Activated T-helper 1 cell treated with Interleukin-2 at 50 U/mL for 16 hours (primary cell): ENCODE data around the gene DMD.
"Not testable (repeated sequence)": the region's sequence is repeated elsewhere in the genome, so short reads cannot be mapped to it uniquely, and the experiment has no call there.

Experiments used
- DNase-seq: peaks from one replicate; pipeline ENCODE4 v3.0.0-alpha.2; 2020; ENCODE audit warnings: low read depth

Gene DMD

DNA sequence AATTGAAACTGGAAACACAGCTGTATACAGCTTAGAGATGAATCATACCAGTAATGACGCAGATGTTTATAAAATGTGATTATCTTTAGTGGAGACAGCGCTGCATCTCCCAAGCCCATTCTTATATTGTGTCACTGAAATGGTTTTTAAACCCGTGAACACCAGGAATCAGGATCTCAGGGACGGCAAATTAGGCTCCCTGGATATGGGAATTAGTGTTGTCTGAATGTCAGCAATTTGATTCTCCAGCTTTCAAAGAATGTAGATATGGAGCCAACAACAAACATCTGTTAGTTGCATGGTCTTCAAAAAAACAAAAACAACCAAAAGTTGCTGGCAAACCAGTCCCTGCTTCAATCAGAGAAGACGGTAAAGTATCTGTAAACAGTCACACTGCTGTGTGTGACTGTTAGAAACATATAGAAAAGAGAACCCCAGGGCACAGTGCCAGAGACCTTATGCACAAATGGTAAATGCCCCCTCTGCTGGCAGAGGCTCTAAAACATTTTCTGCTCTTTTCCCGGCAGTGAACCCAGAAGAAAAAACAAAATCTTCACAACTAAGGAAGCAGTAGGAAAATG lies 1787.7 kb downstream of the DMD start:
- no peak for DNase-seq

DNA sequence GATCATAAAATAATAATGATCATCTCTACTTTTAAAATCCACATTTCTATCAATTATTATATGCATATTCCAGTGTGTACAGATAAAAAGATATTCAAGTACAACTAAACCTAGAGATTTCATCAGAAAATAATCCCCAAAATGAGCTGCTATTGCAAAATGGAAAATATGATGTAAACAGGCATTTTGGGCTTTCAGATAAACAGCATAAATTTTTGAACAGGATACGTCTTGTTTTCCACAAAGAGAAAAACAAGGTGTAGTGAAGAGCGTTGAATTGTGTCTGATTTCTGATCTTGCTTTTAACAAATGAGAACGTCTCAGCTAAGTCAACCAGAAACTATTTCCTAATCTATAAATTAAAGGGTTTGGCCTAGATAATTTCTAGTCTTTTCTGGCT lies 1789.9 kb downstream of the DMD start:
- no peak for DNase-seq

DNA sequence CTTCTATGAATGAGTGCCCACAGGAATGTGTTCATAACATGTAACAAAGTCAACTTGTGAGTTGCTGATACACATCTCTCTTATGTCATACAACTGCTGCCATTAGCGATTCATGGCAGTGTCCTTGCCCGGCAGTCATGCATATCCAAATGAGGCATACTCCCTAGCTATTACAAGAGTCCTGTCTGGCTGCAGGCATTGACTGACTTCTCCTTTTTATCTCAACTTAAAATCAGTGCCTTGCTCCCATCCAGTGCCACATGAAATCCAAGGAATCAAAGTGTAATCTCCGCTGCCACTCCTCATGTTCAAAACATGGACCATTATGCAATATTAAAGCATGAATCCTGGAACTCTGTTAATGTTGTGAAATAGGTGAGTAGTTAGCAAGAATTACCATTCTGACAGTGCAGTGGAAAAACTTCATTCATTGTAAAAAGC lies 1790.6 kb downstream of the DMD start:
- DNase-seq: no peak

DNA sequence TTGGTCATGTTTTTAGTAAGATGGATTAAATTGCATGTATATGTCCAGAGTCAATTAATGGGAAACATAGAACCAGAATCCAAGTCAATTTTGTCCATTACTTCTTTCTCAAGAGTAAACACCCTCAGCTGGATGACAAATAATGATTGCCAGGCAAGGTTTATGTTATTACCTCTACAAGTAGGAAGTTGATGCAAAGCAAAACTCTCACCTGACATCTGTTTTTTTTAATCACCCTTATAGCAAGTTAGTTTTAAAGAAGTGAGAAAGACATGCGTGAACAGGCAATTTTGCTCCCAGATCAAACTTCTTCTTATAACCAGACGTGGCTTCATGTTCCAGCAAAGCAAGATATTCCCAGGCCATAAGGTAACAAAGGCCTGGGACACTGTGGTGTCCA lies 1791.0 kb downstream of the DMD start:
- DNase-seq: no peak

DNA sequence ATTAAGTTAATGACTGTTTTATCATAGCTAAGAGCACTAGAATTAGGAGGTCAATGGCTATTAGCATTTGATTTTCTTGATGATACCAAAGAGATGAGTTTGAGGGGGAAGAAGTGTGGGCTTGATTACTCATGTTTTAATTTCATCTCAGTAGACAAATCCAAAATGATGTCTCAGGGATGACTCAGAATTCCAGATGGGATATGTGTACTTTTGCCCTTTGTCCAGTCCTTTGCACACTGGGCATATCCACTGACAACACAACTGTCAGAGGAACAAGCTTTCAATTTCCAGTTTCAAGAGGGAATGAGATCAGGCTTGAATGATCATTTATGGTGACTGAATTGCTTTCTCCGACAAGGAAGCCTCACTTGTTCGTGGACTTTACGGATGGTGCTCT lies 1814.2 kb downstream of the DMD start:
- no peak for DNase-seq

DNA sequence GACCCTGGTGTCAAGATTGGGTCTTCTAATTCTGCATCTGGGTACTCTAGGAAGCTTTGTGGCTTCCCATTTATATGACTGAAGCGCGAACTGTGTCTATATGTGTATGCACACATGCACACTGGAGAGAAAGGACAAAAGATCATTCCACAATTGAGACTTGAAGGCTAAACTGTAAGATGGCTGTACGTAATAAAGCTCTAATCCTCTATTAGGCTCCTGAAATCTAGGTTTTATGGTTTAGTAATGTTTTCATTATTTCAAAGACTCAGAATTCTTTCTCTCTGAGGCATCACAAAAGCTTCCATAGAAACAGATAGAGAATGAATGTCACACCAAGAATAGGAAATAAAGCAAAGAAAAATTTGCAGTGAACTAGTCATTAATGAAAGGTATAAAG lies 1818.8 kb downstream of the DMD start:
- DNase-seq: no peak

DNA sequence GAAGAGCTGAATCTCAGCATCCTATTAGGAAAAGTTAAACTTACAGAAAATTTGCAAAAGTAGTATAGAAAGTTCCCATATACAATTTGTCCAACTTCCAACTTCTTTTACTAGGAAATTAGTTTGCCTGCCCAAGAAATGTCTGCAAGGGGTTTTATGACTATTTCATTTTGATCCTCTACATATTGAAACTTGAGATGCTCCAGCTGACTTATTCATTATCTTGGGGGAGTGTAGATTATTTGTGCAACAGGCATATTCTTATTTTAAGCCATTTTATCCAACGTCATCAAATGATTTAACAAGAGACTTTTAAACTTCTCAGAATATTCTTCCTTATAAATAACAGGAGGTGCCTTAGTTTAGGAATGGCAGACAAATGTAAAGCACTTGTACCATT lies 1822.4 kb downstream of the DMD start:
- no peak for DNase-seq

DNA sequence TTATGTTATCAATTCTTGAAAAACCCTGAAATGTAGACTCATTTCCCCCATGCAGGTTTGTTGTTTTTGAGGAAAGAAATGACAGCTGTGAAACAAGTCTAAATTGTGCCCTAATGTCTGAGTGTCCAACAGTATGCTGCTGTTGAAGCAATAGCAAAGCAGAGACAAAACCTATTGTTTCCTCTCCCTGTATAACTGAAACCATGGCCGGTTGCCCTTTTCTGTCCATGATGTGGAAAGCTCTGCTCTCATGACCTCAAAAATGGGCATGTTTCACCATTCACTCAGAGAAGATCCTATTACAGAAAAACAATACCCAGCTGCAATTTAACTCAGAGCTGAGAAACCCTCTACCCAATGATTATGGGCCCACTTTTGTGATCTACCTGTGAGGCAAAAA lies 1826.9 kb downstream of the DMD start:
- no peak for DNase-seq

DNA sequence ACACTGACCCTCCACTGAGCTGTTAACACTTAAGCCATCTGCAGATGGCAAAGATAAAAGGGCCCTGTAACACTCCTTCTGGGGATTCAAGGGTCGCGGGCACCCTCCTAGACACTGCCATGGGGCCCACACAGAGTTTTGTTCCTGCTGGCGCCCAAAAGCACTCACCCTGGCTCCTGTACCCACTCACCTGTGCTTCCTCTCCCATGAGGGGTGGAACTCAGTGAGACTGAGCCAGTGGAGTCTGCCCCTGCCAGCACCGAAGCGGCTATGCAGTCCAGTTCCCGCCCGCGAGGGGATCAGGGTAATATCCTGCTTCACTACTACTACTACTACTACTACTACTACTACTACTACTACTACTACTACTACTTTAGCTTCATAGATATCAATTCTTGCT lies 1827.4 kb downstream of the DMD start:
- DNase-seq: no peak

DNA sequence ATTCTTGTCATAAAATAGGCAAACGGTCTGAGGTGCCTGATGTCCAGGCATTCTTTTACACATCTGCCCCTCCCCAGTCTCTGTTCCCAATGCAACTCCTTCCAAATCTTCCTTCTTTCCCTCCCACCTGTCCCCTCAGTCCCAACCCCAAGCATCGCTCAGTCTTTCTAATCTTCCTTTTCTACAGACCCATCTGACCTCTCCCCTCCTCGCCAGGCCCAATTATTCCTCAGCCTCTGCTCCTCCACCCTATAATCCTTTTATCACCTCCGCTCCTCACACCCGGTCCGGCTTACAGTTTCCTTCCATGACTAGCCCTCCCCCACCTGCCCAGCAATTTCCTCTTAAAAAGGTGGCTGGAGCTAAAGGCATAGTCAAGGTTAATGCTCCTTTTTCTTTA lies 1832.4 kb downstream of the DMD start:
- not testable (repeated sequence) for DNase-seq

DNA sequence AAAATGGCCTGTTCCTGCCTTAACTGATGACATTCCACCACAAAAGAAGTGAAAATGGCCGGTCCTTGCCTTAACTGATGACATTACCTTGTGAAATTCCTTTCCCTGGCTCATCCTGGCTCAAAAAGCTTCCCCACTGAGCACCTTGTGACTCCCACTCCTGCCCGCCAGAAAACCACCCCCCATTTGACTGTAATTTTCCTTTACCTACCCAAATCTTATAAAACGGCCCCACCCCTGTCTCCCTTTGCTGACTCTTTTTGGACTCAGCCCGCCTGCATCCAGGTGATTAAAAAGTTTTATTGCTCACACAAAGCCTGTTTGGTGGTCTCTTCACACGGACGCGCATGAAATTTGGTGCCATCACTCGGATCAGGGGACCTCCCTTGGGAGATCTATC lies 1833.5 kb downstream of the DMD start:
- not testable (repeated sequence) for DNase-seq

DNA sequence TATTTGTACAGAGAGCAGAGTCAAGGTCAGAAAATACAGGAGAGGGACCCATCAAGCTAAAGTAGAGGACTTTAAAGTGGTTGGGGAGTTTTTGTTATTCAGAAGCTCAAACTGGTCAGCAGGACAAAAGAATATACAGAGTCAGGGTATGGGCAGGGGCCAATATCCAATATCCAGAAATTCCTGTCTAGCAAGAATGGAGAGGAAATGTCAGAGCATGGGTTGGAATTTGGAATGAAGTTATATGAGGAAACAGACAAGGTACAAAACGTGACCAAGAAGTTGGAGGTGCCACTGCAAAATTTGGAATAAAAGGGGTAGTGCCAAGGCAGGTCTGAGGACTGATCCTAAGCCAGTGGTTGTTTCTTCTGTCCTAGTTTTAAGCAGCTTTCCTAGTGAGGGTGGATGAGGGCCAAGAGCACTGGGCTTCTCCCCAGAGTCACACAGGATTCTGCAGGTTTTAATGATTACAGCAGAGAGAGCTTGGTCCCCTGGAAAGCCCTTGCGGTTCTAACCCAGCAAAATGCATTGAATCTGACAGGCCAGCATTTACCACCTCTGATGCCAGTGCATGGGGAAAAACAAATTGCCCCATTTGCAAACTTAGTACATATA lies 1834.8 kb downstream of the DMD start:
- DNase-seq: no peak

DNA sequence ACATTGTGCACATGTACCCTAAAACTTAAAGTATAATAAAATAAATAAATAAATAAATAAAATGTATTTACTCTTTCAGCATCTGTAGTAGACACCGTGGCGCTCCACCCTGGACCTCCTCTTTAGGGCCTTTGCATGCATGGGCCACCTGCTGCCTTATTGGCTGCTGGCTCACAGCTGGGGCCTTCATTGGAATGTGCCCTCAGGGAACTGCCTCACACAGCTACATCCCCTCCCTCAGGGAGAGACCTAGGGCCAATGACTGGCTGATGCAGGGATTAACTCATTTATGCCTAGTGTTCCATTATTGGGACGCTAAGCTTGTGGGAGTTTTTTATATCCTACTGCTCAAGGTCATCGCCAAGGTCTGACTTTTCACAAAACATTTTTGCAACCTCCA lies 1836.6 kb downstream of the DMD start:
- no peak for DNase-seq

DNA sequence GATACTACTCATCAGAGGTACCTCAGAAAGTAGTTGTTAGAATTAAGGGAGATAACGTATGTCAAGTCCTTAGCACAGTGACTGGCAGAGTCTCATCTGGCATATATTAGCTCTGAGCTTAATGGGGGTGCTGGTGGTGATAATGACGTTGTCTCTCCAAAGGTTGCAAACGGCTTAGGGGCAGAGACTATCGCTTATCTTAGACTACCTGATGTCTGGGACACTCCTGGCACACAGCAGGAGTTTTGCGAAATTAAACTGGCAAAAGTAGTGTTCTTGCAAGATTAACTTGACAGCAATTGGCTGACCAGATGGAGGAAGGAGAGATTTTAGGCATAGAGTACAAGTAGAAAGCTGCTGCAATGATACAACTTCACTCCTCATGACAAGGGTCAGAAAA lies 1839.4 kb downstream of the DMD start:
- no peak for DNase-seq

DNA sequence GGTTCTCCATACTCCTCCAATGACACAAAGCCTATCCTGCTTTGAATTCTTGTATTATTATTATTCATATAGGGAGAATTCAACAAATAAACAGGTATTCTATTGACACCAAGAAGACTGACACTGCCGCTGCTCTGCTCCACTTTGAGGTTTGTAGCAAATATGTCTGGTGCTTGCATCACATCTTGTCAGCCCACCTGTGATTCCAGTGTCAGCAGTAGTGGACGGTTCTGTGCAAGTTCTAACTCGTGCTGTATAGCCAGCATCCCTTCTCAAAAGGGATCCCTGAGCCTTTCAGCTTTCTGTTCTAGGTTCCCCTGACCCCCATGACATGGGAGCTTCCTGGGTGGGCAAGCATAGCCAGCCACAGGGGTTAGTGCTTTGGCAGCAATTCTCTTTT lies 1843.5 kb downstream of the DMD start:
- DNase-seq: no peak

DNA sequence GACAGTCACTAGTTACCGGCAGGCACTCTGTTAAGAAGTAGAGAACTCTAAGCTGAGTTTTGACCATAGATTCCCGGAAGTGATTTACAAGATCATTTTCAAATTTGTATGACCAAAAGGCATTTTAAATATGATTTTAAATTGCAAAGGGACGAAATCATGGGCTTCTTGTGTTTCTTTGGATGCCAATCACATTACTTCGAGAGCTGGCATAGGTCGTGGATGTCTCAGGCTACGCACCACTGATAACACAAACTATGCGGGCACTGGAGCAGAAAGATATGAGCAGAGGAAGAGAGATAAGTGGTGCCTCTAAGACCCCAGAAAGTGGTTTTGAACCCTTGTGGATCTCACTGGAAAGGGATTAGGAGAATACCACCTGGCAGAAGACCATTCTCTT lies 1845.3 kb downstream of the DMD start:
- DNase-seq: no peak

DNA sequence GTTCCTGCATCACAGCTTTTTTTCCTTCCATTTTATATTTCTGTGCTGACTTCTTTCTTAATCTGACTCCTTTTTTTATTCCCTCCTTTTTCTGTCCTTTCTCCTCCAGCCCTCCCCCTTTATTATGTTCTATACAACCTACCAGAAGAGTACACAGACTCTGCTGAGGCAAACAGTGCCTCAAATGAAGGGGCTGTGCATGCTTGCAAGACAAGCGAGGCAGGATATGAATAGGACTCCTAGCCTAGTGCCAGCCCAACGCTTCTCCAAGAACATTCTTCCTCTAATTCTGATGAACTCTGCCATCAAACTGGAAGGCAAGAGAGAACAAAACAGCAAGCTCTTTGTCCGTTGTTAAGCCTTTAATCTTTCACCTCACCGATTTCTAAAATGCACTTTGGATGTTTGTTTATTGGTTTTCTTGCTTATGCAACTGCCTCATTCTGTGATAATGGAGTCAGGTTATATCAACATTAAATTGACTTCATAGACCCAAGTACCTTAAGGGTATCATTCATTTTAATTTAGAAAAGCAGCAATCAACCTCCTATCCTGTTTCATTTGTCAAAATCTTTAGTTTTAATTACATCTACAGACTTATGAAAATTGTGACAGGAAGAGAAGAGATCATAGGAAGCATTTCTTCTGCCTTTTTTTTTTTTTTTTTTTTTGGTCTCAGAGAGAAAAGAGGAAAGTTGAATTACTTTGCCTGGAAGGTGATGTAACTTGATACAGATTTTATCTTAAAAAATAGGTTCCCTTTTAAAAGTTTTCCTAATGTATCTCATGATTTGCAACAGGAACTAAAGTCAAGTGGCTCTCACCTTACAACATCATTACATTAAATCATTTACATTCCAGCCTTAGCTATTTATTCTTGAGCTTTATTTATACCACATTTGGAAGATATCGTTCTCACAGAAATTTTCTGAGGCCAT lies 1854.8 kb downstream of the DMD start:
- DNase-seq: no peak

DNA sequence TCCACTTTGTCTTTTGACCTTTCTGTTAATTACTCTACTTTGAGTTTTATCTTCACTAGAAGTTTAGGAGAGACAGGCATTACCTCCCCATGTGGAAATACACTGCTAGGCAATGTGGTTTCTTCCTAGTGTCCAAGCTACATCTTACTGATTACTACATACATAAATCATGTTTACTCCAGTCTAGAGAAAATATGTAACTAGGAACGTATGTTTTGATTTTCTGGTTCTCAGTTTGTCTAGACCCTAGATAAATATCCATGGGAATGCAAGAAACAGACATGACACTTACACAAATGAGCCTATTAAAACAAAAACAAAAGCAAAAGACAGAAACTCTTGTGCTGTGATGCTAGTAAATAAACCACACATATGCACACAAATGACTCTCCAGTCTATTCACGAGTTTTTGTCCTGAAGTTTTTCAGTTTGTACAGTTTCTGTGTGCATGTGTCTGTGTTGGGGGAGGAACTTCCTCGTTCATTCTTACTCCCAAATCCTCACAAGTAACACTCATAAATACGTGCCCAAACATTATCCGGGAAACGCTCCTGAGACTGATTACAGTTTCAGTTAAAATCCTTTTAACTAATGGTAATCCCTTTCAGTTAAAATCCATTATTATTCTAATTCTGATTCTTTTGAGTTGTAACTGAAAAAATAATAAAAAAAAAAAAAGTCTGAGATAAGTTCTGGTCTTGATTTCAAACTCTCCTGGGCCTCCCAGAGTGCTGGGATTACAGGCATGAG lies 1856.0 kb downstream of the DMD start:
- DNase-seq: no peak

DNA sequence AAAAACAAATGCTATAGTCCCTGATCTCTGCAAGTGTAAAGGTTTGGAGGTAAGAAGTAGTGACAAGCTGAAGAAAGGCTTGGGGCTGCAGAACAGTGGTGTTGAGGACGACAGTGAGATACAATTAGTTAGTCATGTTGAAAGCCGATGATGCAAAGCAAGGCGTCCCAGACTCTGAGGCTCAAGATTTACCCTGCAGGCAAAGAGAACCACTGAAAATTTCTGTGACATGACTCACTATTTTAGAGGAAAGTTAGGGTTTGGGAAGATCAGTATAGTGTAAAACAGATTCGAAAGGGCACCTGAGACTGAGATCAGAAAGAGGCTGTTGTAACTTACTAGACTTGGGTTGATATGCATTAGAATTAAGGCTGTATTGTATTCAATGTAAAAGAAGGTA lies 1858.3 kb downstream of the DMD start:
- DNase-seq: no peak

DNA sequence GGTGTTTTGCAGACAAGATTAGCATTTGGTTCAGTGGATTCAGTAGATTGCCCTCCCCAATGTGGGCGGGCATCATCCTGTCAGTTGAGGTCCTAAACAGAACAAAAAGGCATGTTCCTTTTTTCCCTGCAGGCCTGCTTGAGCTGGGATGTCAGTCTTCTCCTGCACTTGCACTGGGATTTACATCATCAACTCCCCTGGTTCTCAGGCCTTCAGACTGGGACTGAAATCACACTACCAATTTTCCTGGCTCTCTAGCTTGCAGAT lies 1860.6 kb downstream of the DMD start:
- DNase-seq: no peak

DNA sequence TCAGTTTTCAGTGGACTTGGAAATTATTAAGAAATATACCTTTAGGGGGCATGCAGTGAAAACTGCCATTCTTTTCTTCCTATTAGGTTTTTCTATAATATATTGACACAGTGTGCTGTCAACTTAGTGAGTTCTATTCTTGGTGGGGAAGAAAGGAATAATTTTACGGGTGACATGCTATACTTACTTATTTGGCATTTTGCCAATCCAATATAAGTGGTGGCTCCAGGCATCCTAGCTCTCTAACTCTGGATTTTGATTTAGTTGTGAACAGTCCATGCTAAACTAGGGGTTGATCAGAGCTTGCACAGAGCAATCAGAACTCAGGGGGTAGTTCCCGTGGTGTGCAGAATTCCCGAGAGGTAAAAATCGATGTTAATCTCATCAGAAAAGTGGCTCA lies 1861.8 kb downstream of the DMD start:
- DNase-seq: no peak

DNA sequence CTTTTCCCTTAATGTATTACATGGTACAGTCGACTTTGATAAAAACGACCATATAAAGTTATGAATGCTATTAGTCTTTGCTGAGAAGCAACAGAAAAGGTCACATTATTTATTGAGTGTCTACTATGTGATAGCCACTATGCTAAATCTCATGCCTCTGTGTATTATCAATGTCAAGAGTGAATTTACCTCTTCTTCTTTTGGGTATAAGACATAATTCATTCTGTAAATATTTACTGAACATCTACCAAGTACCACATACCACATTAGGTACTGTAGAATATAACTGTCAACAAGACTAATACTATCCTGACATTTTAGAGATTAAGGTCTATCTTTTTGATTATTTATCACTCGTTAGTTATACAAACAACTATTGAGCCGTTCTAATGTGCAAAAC lies 1870.8 kb downstream of the DMD start:
- DNase-seq: no peak

DNA sequence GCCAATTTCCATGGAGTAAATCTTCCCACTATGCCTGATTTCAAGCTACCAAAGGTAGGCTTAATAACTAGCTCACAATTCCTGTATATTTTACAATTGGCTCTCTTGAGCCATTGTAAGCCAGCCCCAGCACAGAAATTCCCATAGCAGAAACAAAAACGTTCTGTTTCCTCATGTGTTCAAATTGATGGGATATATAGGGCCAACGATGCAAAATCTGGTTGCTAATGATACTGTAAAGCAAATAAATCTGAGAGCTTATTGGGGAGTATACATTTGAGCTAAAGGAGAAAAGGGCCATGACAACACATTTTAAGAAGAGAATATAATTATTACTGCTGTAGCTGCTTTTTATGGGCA lies 1872.4 kb downstream of the DMD start:
- DNase-seq: no peak
